Stomach (tissue), 9 donors: ENCODE measurements around the gene PRKCSH. TPM values are rescaled to one million over a fixed set of nuclear protein-coding genes. Genes with fewer than 3 reads are reported as not detected.

Source experiments
- DNase-seq, 2 donors: peaks; one replicate each; pipeline versions ENCODE4 v3.0.0 to v3.0.0-alpha.2; 2013 to 2019
- H3K27ac ChIP-seq, 5 donors: fragments of 200-600 bp in 4 of 5; sonication (generic) in 4 of 5; one replicate each; pipeline ENCODE4 v1.5.1; 2013 to 2019; ENCODE audit warnings: mild to moderate bottlenecking in 1 of 5, moderate library complexity in 1 of 5
- H3K27me3 ChIP-seq, 3 donors: fragments of 200-600 bp; sonication (generic); one replicate each; pipeline ENCODE4 v1.5.1; 2017 to 2019; ENCODE audit warnings: mixed run types in 1 of 3
- H3K36me3 ChIP-seq, 4 donors: fragments of 200-600 bp; sonication (generic); 1 replicate in 3 of 4; 2 replicates in 1 of 4; pipeline ENCODE4 v1.5.1; 2016 to 2019
- H3K4me1 ChIP-seq, 4 donors: fragments of 200-600 bp; sonication (generic); one replicate each; pipeline ENCODE4 v1.5.1; 2016 to 2019
- H3K4me3 ChIP-seq, 4 donors: fragments of 200-600 bp; sonication (generic) in 3 of 4; one replicate each; pipeline ENCODE4 v1.5.1; 2016 to 2019; ENCODE audit warnings: mild to moderate bottlenecking in 1 of 4
- H3K9me3 ChIP-seq, 4 donors: fragments of 200-600 bp; sonication (generic); one replicate each; pipeline ENCODE4 v1.5.1; 2016 to 2019
- CTCF ChIP-seq, 7 experiments: fragments of 450-650 bp in 4 of 7; fragments of 200-600 bp in 3 of 7; sonication (generic) in 3 of 7; IDR thresholded peaks; one replicate each; pipeline ENCODE4 v1.5.1; 2016 to 2019; ENCODE audit warnings: antibody characterized with exemption in 7 of 7, control low read depth in 2 of 7, mild to moderate bottlenecking in 1 of 7
- EP300 ChIP-seq: sonication (generic); formaldehyde crosslinking; IDR thresholded peaks from one replicate; pipeline ENCODE4 v1.6.1; 2017; ENCODE audit warnings: antibody characterized with exemption
- POLR2A ChIP-seq, 4 donors: fragments of 450-650 bp; IDR thresholded peaks; one replicate each; pipeline ENCODE4 v1.6.1; 2016; ENCODE audit warnings: antibody characterized with exemption in 4 of 4, control low read depth in 2 of 4, mild to moderate bottlenecking in 1 of 4, moderate library complexity in 1 of 4
- POLR2AphosphoS5 ChIP-seq, 3 donors: sonication (generic); formaldehyde crosslinking; IDR thresholded peaks; one replicate each; pipeline ENCODE4 v1.6.1; 2016; ENCODE audit warnings: antibody characterized with exemption in 3 of 3
- WGBS, 5 donors: extraction: QIAGEN DNeasy Blood & Tissue Kit in 3 of 5; methylation state at CpG; one replicate each; pipeline versions ENCODE4 v1.1.5 to v1.1.7; 2013 to 2018; 5-methylcytosine and 5-hydroxymethylcytosine counted together
- intact Hi-C: fragments of 100-400 bp; cut with DNase I; formaldehyde crosslinking; loops from one replicate; pipeline ENCODE4 v1.15.1; 2023; ENCODE audit warnings: low total_unique reads
- polyA plus RNA-seq, 3 donors: library from polyadenylated mRNA; stranded (reverse); fragments of 200-250 nt; gene quantifications; one replicate each; pipeline ENCODE4 v1.2.3, GENCODE V29; 2013
- total RNA-seq, 5 donors: library from RNA; depleted of rRNA; stranded (reverse); fragments of >200 nt; gene quantifications; one replicate each; pipeline versions ENCODE4 v1.1.0 to v1.2.3, GENCODE V29; 2014 to 2016
- donor health status: healthy with polysubstance abuse.
- donor health status: Bipolar disorder and iron deficiency.
- donor health status: healthy.

PRKCSH gene
- total and polyA plus RNA-seq, 8 donors: 30.3 to 221 (median 112) TPM

DNA sequence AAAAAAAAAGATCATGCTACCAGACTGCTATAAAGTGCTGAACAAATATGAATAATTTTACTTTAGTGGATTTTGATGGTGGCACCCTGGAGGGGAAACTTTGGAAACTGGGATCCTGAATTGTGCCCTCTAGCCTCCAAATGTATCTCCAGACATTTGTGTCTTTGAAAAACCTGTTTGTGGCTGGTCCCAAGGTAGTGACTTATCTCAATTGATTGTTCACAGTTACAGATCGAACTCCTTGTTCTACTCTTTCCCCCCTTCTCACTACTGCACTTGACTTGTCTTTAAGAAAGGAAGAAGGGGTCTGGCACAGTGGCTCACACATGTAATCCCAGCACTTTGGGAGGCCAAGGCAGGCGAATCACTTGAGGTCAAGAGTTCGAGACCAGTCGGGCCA lies 26.8 kb upstream of the PRKCSH start:
- 83 to 93% (median 90%) methylated on average over 4 of the region's 4 CpGs for WGBS, 5 donors

GRCh38 chr19:11410682-11411081 lies 24.8 kb upstream of the PRKCSH start:
- no peak overlapping the region for H3K4me3 ChIP-seq
- 66 to 89% (median 80%) methylated on average over 8 of the region's 8 CpGs for WGBS, 5 donors
- peaks cover 0 to 25% (median 0%) of the 10 kb centered on the region in 3 donors for H3K27me3 ChIP-seq
- no peak for TF ChIP-seq POLR2AphosphoS5 (IDR thresholded peaks at IDR 0.05)
- no peak for TF ChIP-seq POLR2A (IDR thresholded peaks at IDR 0.05)
- TF ChIP-seq EP300: no peak
- TF ChIP-seq CTCF (IDR thresholded peaks at IDR 0.05): no peak
- DNase-seq: no peak
- H3K9me3 ChIP-seq: no peaks in the 10 kb centered on the region
- peaks cover 0 to 6% (median 4%) of the 10 kb centered on the region in 4 donors for H3K4me1 ChIP-seq
- H3K27ac ChIP-seq: no peak overlapping the region
- peaks cover 0 to 27% (median 13%) of the 10 kb centered on the region in 4 donors for H3K36me3 ChIP-seq
- intact Hi-C loops: no loop called here

More for the DNA sequence above, 26.8 kb upstream of the PRKCSH start:
- no peak overlapping the region for H3K4me3 ChIP-seq
- H3K27ac ChIP-seq: no peak overlapping the region
- no peaks in the 10 kb centered on the region for H3K9me3 ChIP-seq
- no peak for DNase-seq
- intact Hi-C loops: no loop called here
- H3K36me3 ChIP-seq: peaks cover 0 to 35% (median 13%) of the 10 kb centered on the region in 4 donors
- H3K27me3 ChIP-seq: peaks cover 0 to 25% (median 0%) of the 10 kb centered on the region in 3 donors
- H3K4me1 ChIP-seq: peaks cover 0 to 6% (median 4%) of the 10 kb centered on the region in 4 donors
- no peak for TF ChIP-seq CTCF (IDR thresholded peaks at IDR 0.05)
- no peak for TF ChIP-seq EP300
- no peak for TF ChIP-seq POLR2AphosphoS5 (IDR thresholded peaks at IDR 0.05)

- TF ChIP-seq EP300 (no peak), CTCF (IDR thresholded peaks at IDR 0.05) (no peak), POLR2AphosphoS5 (IDR thresholded peaks at IDR 0.05) (no peak), POLR2A (IDR thresholded peaks at IDR 0.05) (no peak)
- H3K9me3 ChIP-seq: no peaks in the 10 kb centered on the region
- no peak for DNase-seq
- H3K36me3 ChIP-seq: peaks cover 0 to 20% (median 1%) of the 10 kb centered on the region in 4 donors
- WGBS, 5 donors: 74 to 96% (median 92%) methylated on average over 2 of the region's 2 CpGs
- intact Hi-C loops: no loop called here
- no peak overlapping the region for H3K4me3 ChIP-seq
- peaks cover 5 to 19% (median 14%) of the 10 kb centered on the region in 4 donors for H3K4me1 ChIP-seq
- H3K27me3 ChIP-seq: peaks cover 0 to 33% (median 10%) of the 10 kb centered on the region in 3 donors
- no peak overlapping the region for H3K27ac ChIP-seq
These were observed 20.9 kb upstream of the PRKCSH start for GRCh38 chr19:11414544-11414943.

DNA sequence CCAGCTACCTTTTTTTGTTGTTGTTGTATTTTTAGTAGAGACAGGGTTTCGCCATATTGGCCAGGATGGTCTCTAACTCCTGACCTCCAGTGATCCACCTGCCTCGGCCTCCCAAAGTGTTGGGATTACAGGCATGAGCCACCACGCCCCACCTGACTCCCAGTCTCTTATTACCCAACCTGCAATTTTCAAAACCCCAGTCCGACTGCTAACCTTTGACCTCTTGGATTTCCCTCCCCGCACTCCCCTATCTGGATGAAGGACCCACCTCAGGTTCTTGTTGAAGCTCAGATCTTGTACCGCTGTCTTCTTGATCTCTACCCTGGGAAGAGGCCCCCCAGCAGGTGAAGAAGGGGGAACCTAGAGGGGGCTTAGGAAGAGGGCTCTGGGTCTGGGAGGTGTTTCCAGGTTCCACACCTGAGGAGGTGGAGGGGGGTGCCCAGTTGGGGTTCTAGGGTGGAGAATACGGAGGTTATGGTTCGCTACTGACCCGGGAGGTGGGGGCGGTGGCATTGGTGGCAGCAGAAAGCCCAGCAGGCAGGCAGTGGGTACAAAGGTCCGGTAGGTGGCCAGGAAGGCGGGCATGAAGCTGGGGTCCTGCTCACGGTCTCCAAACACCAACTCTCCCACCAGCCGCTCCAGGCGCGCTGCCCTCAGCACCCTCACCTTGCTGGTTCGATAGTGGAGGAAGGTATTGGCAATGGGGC lies 18.9 kb upstream of the PRKCSH start:
- peaks cover 22 to 37% (median 29%) of the 10 kb centered on the region in 4 donors for H3K4me1 ChIP-seq
- WGBS, 5 donors: 92 to 98% (median 95%) methylated on average over 17 of the region's 17 CpGs
- no peak for DNase-seq
- no peak overlapping the region for H3K27ac ChIP-seq
- peaks cover 6 to 52% (median 22%) of the 10 kb centered on the region in 3 donors for H3K27me3 ChIP-seq
- intact Hi-C loops: no loop called here
- peaks cover 0 to 3% (median 0%) of the 10 kb centered on the region in 4 donors for H3K36me3 ChIP-seq
- no peak for TF ChIP-seq EP300
- no peak for TF ChIP-seq POLR2A (IDR thresholded peaks at IDR 0.05)
- no peak for TF ChIP-seq CTCF (IDR thresholded peaks at IDR 0.05)
- no peak for TF ChIP-seq POLR2AphosphoS5 (IDR thresholded peaks at IDR 0.05)
- H3K4me3 ChIP-seq: no peak overlapping the region
- no peaks in the 10 kb centered on the region for H3K9me3 ChIP-seq
